Eye (tissue), 1 donor: ENCODE results near the gene PLPP4.
A peak's percentile ranks its signal among the peaks of the same experiment; 100 is the strongest.

Source experiments
- DNase-seq: peaks from one replicate; pipeline ENCODE4 v3.0.0-alpha.2; 2015

The PLPP4 gene

GRCh38 chr10:120580918-120581895 lies 124.2 kb downstream of the PLPP4 start:
- DNase-seq = no peak

DNA sequence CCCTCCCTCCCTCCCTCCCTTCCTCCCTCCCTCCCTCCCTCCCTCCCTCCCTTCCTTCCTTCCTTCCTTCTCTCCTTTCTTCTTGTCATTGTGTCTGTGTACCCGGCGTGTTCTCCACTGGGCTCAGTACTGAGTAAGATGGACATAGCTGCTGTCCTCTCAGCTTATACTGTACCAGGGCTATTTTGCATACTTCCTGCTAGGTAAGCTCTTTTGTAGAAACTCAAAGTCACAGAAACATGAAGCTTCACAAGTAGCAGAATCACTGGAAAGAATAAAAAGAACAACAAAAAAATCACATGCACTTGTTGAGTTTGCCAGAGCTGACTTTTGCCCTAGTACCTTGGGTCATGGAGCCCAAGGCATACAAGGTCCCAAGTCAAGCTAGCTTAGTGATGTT lies 125.7 kb downstream of the PLPP4 start:
- DNase-seq = no peak

GRCh38 chr10:120583424-120584108 lies 126.5 kb downstream of the PLPP4 start:
- DNase-seq = no peak

- no peak for DNase-seq
Observed at GRCh38 chr10:120584786-120585185, 127.8 kb downstream of the PLPP4 start.

DNA sequence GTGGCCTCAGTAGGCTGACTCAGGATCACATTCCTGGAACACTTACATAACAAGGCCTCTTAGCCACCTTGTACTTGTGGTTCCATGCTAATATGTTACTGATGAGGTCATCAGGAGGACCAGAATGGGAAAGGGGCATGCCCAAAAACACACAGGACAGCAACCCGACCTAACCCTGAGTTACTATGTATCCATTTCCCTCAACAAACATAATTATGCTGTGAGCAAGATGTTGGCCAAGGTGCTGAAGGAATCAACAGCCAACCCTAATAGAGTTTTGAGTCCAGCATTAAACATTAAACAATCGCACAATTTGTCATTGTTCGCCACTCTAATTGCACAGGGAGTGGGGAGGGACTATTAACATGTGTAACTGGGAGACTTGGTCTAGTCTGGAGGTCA lies 129.4 kb downstream of the PLPP4 start:
- DNase-seq = no peak

GRCh38 chr10:120587061-120587460 lies 130.0 kb downstream of the PLPP4 start:
- no peak for DNase-seq

DNA sequence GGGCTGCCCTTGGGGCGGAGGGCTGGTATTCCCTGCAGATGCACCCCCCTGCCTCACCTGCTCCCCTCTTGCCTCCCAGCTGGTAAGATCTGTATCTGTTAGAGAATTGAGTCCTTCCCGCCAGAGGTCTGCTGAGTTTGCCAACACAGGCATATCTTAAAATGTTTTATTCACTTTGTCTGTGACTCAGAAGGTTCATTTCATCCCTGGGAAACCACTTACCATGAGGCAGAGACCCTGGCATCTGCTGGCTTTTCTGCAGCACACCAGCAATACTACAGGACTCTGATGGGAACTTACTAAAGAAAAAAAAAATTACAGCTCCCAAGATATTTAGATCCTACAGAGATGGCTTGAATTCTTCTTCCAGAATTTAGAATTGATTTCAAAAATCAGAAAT lies 131.3 kb downstream of the PLPP4 start:
- DNase-seq = no peak

- DNase-seq = no peak
Observed at GRCh38 chr10:120593693-120594092, 136.7 kb downstream of the PLPP4 start.

- no peak for DNase-seq
Observed at GRCh38 chr10:120597902-120598301, 140.9 kb downstream of the PLPP4 start.

- DNase-seq = peak; percentile 64
Observed at GRCh38 chr10:120598386-120598785, 141.4 kb downstream of the PLPP4 start.

DNA sequence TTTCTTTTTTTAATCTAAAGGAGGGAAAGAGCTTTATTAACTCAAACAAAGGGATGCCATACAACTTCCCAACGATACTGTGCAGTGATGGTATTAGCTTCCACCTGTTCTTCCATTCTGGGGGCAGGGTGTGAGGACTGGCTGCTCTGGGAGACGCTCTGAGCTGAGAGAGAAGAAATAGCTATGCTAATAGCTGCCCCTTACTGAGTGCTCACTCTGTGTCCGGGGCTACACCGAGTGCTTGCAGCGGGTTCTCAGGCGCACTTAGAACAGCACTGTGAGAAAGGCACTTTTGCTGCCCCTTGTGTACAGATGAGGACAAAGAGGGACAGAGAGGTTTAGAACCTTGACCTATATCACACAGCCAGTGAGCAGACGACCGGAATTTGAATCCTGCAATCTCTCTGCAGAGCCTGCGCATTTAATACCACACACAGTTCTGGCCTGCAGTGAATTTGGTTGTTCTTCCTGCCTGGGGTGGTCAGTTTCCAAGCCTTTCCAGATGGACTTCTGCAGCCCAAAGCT lies 142.2 kb downstream of the PLPP4 start:
- no peak for DNase-seq

GRCh38 chr10:120600871-120601649 lies 144.0 kb downstream of the PLPP4 start:
- peak; percentile 38 for DNase-seq

DNA sequence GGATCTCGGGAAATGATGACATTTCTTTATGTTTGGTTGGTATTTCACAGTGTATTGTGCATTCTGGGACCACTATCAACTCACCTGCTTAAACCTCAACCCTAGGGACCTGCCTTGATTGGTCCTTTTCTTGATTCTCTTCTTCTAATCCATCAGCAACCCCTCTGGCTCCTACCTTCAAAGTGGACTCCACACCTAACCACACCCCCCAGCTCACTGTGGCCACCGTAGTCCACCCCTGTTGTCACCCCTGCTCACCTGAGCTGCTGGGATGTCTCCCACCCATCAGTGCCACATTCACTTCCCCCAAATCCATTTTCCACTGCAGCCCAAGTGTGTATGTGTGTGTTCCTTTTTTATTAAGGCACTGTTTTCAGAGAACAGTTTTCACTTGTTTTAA lies 145.0 kb downstream of the PLPP4 start:
- no peak for DNase-seq

- DNase-seq = no peak
Observed at GRCh38 chr10:120605410-120605809, 148.4 kb downstream of the PLPP4 start.

GRCh38 chr10:120606051-120606764 lies 149.2 kb downstream of the PLPP4 start:
- DNase-seq = no peak

DNA sequence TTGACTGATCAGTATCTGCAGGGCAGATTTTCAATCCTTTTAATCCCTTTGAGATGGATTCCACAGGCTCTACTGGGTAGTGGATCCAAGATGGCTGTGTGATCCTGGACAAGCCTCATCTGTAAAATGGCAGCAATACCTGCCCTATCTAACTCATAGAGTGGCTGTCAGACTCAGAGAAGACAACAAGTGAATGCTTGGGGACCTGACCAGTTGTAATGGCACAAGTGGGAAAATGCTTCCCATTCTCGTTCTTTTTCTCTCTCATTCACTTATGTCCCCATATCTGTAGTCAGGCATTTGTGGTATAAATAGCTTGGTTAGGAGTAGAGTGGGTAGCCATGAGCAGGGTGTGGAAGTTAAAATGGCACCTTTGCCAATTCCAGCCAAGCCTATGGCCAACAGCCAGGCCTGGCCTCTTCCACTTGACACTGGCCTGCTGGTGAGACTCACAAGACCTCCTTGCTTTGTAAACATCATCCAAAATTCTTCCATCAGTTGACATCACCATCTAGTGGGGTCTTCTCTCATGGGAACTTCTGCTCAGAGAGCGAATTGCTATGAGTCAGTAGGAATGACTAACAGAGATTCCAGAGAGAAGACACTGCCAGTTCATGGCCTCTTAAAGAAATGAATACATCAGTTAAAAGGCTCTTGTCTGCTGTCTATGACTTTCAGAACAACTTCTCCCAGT lies 150.1 kb downstream of the PLPP4 start:
- DNase-seq = no peak

- no peak for DNase-seq
Observed at GRCh38 chr10:120607710-120608703, 151.0 kb downstream of the PLPP4 start.

DNA sequence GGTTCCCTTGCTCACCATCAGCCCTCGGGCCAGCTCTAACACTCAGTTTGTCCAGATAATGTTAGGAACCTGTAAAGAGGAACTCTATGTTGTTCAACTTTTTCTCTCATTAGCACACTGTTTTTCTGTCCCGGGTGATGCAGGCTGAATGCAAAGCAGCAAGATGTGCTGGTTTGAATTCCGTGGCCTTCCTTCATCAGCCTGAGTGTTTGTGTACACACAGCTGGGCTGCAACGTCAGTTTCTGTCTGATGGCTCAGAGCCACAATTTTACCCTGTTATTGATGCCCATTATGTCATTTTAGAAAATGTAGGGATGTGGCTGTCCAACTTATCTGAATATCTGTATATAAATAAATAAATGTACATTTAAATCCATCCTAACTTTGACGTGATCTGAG lies 152.0 kb downstream of the PLPP4 start:
- no peak for DNase-seq

DNA sequence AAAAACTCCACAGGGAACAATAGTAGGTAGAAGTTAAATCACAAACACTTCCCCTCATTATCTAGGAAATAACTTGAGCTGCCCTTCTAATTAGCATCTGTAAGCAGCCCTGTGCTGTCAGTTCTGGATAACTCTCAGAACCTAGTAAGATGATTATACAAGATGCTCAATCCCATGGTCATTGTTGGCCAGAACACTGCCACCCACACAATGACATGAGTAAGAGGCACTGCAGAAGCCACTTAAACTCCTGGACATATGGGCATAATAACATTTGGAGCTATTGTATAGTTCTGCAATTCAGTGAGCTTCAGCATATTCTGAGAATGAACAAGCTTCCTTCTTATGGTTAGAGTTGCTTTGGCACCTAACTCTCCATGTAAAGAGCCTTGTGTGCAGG lies 153.8 kb downstream of the PLPP4 start:
- peak; percentile 20 for DNase-seq

DNA sequence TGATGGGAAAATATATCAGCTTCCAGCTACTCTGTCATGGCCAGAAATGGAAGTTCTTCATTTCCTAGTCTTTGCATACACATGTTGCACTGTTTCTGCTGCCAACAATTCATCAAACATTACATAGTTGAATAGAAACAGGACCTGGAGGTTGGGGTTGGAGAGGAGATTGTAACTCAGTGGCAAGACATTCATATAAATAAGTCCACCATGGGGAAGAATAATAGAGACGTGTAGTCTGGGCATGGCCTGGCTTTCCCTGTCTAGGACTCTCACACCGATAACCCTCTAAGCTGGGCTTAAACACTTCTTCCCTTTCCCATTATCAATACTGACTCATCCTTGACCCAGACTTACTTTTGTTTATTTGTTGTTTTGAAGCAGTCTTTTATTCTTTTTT lies 155.7 kb downstream of the PLPP4 start:
- DNase-seq = no peak
